Inferior parietal cortex (tissue), 1 donor: ENCODE data around the gene SHFL.

Source experiments
- DNase-seq: peaks from one replicate; pipeline ENCODE4 v3.0.0-alpha.2; 2016; ENCODE audit errors: extremely low spot score

The SHFL gene

GRCh38 chr19:10132905-10133304 lies 46.8 kb downstream of the SHFL start:
- no peak for DNase-seq

GRCh38 chr19:10133596-10133995 lies 47.5 kb downstream of the SHFL start:
- no peak for DNase-seq

GRCh38 chr19:10134040-10134439 lies 47.9 kb downstream of the SHFL start:
- no peak for DNase-seq

GRCh38 chr19:10135551-10136334 lies 49.6 kb downstream of the SHFL start:
- no peak for DNase-seq

GRCh38 chr19:10136936-10137335 lies 50.8 kb downstream of the SHFL start:
- DNase-seq, result no peak

- DNase-seq, result peak; percentile 22
Observed at GRCh38 chr19:10137751-10138682, 51.9 kb downstream of the SHFL start.

GRCh38 chr19:10138879-10139795 lies 53.0 kb downstream of the SHFL start:
- no peak for DNase-seq

GRCh38 chr19:10139952-10140351 lies 53.8 kb downstream of the SHFL start:
- no peak for DNase-seq

GRCh38 chr19:10141479-10141878 lies 55.4 kb downstream of the SHFL start:
- DNase-seq, result no peak

GRCh38 chr19:10141973-10142372 lies 55.9 kb downstream of the SHFL start:
- DNase-seq, result no peak
